NB4 (cell line): ENCODE results near the gene WDR7.

Source experiments
- DNase-seq: peaks from one replicate; pipeline ENCODE4 v3.0.0; 2010; ENCODE audit warnings: low read depth
- H3K4me3 ChIP-seq: one replicate; pipeline ENCODE4 v1.5.1; 2011; ENCODE audit warnings: mild to moderate bottlenecking, low read depth, low read length, moderate library complexity
- CTCF ChIP-seq: IDR thresholded peaks from one replicate; pipeline ENCODE4 v1.5.1; 2012; ENCODE audit warnings: low read depth, low read length
- MAX ChIP-seq: IDR thresholded peaks from 2 replicates; pipeline ENCODE4 v1.6.1; 2011; ENCODE audit warnings: low read depth, low read length
- MYC ChIP-seq: IDR thresholded peaks from 2 replicates; pipeline ENCODE4 v1.6.1; 2011; ENCODE audit warnings: low read depth, low read length
- POLR2A ChIP-seq: IDR thresholded peaks from 2 replicates; pipeline ENCODE4 v1.6.1; 2011; ENCODE audit warnings: mild to moderate bottlenecking; ENCODE audit not compliant: insufficient read length; ENCODE audit errors: extremely low read depth

Gene WDR7

GRCh38 chr18:56977309-56977708 is 326.1 kb downstream of the WDR7 start:
- no peak overlapping the region for H3K4me3 ChIP-seq
- no peak for DNase-seq
- no peak for TF ChIP-seq POLR2A
- TF ChIP-seq CTCF: no peak
- no peak for TF ChIP-seq MAX
- TF ChIP-seq MYC: no peak

DNA sequence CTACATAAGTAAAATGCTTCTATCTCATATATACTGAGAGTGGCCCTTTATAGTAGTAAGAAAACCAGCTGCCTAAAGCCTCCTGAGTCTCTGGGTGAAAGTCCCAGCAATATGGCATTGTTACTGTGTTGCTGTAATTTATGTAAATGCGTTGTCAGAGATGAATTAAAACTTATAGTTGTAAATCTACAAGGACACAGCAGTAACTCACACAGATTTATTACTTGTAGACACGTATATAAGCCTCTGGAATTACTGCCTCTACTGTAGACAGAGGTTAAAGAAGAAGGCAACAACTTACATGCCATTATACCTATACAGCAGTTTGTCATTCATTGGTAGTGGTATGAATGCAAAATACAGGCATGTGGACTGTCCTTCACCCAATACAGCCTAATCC is 326.6 kb downstream of the WDR7 start:
- TF ChIP-seq POLR2A (no peak), MYC (no peak), CTCF (no peak), MAX (no peak)
- DNase-seq: no peak

DNA sequence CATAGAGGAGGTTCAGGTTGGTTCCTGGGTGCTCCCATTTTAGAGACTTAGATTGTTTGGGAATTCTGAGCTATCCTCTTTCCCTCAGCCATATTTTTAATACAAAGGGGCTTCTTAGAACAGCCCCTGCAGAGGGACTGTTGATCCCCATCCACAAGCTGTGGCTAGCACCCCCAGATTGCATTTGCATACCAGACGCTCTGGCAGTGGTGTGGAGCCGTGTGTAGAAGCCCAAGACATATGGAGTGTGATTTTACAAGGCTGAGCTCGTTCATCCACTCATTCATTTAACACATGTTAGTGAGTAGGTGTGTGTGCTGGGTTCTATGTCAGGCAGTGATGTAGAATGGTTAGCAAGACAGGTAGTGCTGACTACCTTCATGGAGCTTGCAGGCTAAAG is 329.0 kb downstream of the WDR7 start:
- no peak for DNase-seq
- TF ChIP-seq MYC (no peak), MAX (no peak)
- H3K4me3 ChIP-seq: no peak overlapping the region

More for the DNA sequence above, 326.6 kb downstream of the WDR7 start:
- no peak overlapping the region for H3K4me3 ChIP-seq

DNA sequence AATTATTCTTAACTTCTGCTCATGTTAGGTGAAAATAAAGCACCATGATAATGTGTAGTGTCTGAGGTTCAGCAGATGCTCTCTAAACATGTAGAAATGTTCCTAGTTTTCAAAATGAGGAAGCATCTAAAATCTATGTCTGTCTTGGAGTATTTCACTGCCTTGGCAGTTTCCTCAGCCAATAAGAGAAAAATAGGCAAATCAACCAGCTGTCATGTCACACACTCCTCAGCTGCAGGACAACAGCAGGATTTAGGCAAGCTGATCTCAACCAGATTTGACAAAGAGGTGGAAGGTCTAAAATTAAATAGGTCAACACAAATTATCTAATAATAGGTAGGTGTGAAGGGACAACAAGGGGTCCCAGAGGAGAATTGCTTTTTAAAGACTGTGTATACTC is 331.6 kb downstream of the WDR7 start:
- H3K4me3 ChIP-seq: no peak overlapping the region
- peak; percentile 58 for DNase-seq
- TF ChIP-seq POLR2A: no peak
- no peak for TF ChIP-seq MAX
- no peak for TF ChIP-seq CTCF
- TF ChIP-seq MYC: no peak

DNA sequence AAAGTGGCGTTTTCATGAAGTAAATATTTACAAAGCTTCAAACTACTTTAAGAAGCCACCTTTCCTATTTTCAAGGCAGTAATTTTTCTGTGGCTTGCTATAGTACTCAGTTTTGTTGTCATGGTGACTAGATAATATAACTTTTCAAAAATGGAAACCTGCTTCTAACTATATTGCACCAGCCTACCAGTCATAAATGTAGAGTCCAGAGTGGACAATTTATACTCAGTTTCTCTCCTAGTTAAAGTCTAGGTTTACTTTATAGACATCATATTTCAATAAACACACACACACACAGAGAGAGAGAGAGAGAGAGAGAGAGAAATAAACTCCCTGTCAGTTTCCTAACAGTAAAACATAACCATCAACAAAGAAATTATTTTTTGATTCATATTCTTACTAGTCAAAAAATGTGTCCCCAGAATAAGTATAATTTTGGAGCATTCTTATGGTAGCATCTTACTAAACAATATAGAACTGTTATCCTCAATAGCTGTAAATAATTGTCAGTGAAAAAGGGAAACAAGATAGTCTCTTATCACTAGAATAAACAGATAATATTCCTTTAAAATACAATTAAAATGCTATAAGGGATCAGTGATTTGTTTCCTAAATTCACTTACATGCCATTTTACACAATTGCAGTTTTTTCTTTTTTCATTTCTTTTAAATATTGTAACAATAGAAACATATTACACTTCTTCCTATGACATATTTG is 332.3 kb downstream of the WDR7 start:
- no peak overlapping the region for H3K4me3 ChIP-seq
- no peak for DNase-seq
- TF ChIP-seq CTCF: no peak
- no peak for TF ChIP-seq POLR2A
- no peak for TF ChIP-seq MYC

DNA sequence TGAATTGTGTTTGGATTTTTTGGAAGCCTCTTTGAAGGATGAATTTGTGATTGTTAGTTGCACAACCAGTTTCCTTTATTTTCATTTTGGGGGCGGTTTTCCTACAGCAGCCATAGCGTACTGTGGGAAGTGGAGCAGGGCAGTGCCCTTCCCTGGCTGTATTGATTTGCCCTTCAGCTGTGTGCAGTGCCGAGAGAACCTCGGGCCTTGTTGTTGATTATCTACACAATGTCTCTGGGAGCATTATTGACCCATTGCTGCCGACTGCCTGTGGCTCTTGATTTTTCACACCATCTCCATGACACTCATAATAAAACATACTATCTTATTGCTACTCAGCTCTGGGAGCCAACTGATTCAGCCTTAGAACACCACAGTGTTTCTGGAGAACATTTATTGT is 333.6 kb downstream of the WDR7 start:
- DNase-seq: no peak
- no peak for TF ChIP-seq MYC
- TF ChIP-seq POLR2A: no peak
- TF ChIP-seq MAX: no peak
- TF ChIP-seq CTCF: no peak
- H3K4me3 ChIP-seq: no peak overlapping the region
